OCI-LY1 (cell line): Measurements from ENCODE around the gene LAMA5.

Experiments used
- H2AFZ ChIP-seq: fragments of 200-600 bp; sonication (generic), shearing (Covaris generic); 2 replicates; pipeline ENCODE4 v1.6.0; 2014; ENCODE audit warnings: antibody characterized with exemption, mild to moderate bottlenecking, low read length
- H3F3A ChIP-seq: fragments of 200-600 bp; sonication (generic), shearing (Covaris generic); 2 replicates; pipeline ENCODE4 v1.6.0; 2014; ENCODE audit warnings: mild to moderate bottlenecking, antibody characterized with exemption, low read length, moderate library complexity; ENCODE audit not compliant: insufficient read depth
- H3K27ac ChIP-seq: fragments of 200-600 bp; sonication (generic); 2 replicates; pipeline ENCODE4 v1.5.1; 2014; ENCODE audit warnings: low read length, mixed run types, mild to moderate bottlenecking, low read depth; ENCODE audit not compliant: poor library complexity, severe bottlenecking
- H3K27me3 ChIP-seq: fragments of 200-600 bp; sonication (generic); 2 replicates; pipeline ENCODE4 v1.6.0; 2014; ENCODE audit warnings: antibody characterized with exemption, mild to moderate bottlenecking, low read length, moderate library complexity; ENCODE audit not compliant: insufficient read depth
- H3K36me3 ChIP-seq: fragments of 200-600 bp; sonication (generic); 2 replicates; pipeline ENCODE4 v1.6.1; 2014; ENCODE audit warnings: mild to moderate bottlenecking, antibody characterized with exemption, low read length, moderate library complexity, mixed read lengths; ENCODE audit not compliant: insufficient read depth
- H3K4me1 ChIP-seq: fragments of 200-600 bp; sonication (generic); 2 replicates; pipeline ENCODE4 v1.5.1; 2014; ENCODE audit warnings: mild to moderate bottlenecking, low read length, moderate library complexity; ENCODE audit not compliant: insufficient read depth, severe bottlenecking
- H3K4me2 ChIP-seq: fragments of 200-600 bp; sonication (generic), shearing (Covaris generic); 2 replicates; pipeline ENCODE4 v1.6.1; 2014; ENCODE audit warnings: low read length
- H3K4me3 ChIP-seq: fragments of 200-600 bp; sonication (generic); 2 replicates; pipeline ENCODE4 v1.5.1; 2014; ENCODE audit warnings: low read length, low read depth, mild to moderate bottlenecking, mixed read lengths; ENCODE audit not compliant: poor library complexity, severe bottlenecking
- H3K79me2 ChIP-seq: fragments of 200-600 bp; shearing (Covaris generic); 2 replicates; pipeline ENCODE4 v1.6.1; 2016; ENCODE audit warnings: mixed run types, low read length, mixed read lengths; ENCODE audit not compliant: insufficient read depth
- H3K9ac ChIP-seq: fragments of 200-600 bp; sonication (generic), shearing (Covaris generic); 2 replicates; pipeline ENCODE4 v1.6.1; 2014; ENCODE audit warnings: mild to moderate bottlenecking, low read length, mixed read lengths
- H3K9me2 ChIP-seq: fragments of 200-600 bp; sonication (generic), shearing (Covaris generic); 2 replicates; pipeline ENCODE4 v1.6.1; 2014; ENCODE audit warnings: low read depth, mild to moderate bottlenecking, low read length, mixed read lengths
- H3K9me3 ChIP-seq: fragments of 200-600 bp; shearing (Covaris generic); 2 replicates; pipeline ENCODE4 v1.6.1; 2014; ENCODE audit warnings: low read length, mixed read lengths
- H4K20me1 ChIP-seq: fragments of 200-600 bp; sonication (generic), shearing (Covaris generic); 2 replicates; pipeline ENCODE4 v1.6.0; 2016; ENCODE audit warnings: mild to moderate bottlenecking, low read length; ENCODE audit not compliant: insufficient read depth
- EZH2 ChIP-seq: fragments of 200-600 bp; sonication (generic), shearing (Covaris generic); IDR thresholded peaks from 2 replicates; pipeline ENCODE4 v1.8.0; 2017; ENCODE audit warnings: borderline replicate concordance, mixed run types, mild to moderate bottlenecking, antibody characterized with exemption, low read length, moderate library complexity, mixed read lengths
- TF ChIP-seq, protein P1 (sequence below): fragments of 200-600 bp; sonication (generic), shearing (Covaris generic); IDR thresholded peaks from 2 replicates; pipeline ENCODE4 v1.5.1; 2017; ENCODE audit warnings: mild to moderate bottlenecking, antibody characterized with exemption, low read length, moderate library complexity, mixed read lengths

The LAMA5 gene

DNA sequence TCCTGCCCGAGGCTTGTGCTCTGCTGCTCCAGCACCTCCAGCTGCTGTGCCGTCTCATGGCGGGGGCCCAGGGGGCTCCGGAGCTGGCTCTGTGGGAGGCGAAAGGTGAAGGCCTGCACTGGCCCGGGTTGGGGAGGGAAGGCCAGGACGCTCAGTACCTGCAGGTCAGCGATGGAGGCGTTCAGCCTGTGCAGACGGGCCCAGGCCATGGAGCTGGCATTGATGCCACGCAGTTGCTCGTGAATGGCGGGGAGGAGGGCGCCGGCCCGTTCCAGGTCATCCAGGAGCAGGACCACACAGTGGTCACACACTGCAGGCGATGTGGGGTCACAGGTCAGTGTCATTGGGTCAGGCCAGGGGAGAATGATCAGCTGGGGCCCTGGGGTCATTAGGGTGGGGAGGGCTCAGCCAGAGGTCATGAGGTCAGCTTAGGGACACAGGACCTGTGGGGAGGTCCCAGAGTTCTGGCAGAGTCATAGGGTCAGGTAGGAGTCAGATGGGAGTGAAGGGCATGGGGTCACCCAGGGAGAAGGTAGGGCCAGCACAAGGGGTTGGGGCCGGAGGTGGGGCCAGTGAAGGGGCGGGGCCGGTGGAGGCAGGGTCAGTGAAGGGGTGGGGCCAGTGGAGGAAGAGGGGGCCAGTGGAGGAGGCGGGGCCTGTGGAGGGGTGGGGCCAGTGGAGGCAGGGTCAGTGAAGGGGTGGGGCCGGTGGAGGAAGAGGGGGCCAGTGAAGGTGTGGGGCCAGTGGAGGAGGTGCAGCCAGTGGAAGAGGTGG lies 46.3 kb downstream of the LAMA5 start:
- Histone ChIP-seq H3K36me3 (no peaks in the 10 kb centered on the region; the same call in 1 of the 2 replicates), H3K9ac (no peak overlapping the region), H4K20me1 (no peaks in the 10 kb centered on the region), H3K9me3 (0 out of 2 replicates have a peak, but pooled peaks cover 4% of the 10 kb centered on the region), H3K9me2 (no peaks in the 10 kb centered on the region), H2AFZ (no peak overlapping the region), H3K27ac (no peak overlapping the region), H3F3A (no peaks in the 10 kb centered on the region), H3K27me3 (no peaks in the 10 kb centered on the region), H3K79me2 (no peaks in the 10 kb centered on the region), H3K4me2 (no peak overlapping the region), H3K4me3 (no peak overlapping the region), H3K4me1 (no peaks in the 10 kb centered on the region)
- TF ChIP-seq, protein P1, sequence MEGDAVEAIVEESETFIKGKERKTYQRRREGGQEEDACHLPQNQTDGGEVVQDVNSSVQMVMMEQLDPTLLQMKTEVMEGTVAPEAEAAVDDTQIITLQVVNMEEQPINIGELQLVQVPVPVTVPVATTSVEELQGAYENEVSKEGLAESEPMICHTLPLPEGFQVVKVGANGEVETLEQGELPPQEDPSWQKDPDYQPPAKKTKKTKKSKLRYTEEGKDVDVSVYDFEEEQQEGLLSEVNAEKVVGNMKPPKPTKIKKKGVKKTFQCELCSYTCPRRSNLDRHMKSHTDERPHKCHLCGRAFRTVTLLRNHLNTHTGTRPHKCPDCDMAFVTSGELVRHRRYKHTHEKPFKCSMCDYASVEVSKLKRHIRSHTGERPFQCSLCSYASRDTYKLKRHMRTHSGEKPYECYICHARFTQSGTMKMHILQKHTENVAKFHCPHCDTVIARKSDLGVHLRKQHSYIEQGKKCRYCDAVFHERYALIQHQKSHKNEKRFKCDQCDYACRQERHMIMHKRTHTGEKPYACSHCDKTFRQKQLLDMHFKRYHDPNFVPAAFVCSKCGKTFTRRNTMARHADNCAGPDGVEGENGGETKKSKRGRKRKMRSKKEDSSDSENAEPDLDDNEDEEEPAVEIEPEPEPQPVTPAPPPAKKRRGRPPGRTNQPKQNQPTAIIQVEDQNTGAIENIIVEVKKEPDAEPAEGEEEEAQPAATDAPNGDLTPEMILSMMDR, result no peak
- TF ChIP-seq EZH2, result no peak

DNA sequence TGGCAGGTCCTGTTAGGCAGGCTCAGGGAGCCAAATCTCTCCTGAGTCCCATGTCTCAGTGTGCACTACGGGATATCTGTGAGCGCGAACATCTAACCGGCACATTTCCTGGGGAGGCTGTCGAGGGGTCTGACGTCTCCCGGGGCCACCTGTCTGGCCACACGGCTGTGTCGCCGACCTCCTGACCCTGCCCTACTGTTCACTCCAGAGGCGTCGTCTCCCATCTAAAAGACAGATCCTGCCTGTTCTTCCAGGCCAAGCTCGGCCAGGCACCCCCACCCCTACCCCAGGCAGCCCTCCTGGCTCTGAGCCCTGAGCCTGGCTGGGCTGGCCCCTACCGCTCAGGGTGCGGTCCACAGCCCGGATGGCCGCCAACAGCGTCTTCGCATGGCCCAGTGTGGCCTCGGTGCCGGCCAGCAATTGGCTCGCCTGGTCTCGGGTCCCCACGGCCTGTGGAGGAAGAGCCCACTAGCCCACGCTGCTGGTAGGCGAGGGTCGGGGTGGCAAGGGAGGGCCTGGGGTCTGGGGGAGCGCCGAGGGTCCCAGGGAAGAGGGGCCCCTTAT lies 47.7 kb downstream of the LAMA5 start:
- TF ChIP-seq, protein P1, result no peak
- no peak for TF ChIP-seq EZH2
- no peaks in the 10 kb centered on the region for H3F3A ChIP-seq
- H2AFZ ChIP-seq, result no peak overlapping the region
- H3K4me1 ChIP-seq, result no peaks in the 10 kb centered on the region
- no peak overlapping the region for H3K9ac ChIP-seq
- no peaks in the 10 kb centered on the region for H4K20me1 ChIP-seq
- no peaks in the 10 kb centered on the region for H3K36me3 ChIP-seq
- H3K9me3 ChIP-seq, result no peaks in the 10 kb centered on the region
- H3K79me2 ChIP-seq, result no peaks in the 10 kb centered on the region
- no peaks in the 10 kb centered on the region for H3K9me2 ChIP-seq
- no peak overlapping the region for H3K4me2 ChIP-seq
- no peaks in the 10 kb centered on the region for H3K27me3 ChIP-seq
- no peak overlapping the region for H3K4me3 ChIP-seq
- no peak overlapping the region for H3K27ac ChIP-seq

DNA sequence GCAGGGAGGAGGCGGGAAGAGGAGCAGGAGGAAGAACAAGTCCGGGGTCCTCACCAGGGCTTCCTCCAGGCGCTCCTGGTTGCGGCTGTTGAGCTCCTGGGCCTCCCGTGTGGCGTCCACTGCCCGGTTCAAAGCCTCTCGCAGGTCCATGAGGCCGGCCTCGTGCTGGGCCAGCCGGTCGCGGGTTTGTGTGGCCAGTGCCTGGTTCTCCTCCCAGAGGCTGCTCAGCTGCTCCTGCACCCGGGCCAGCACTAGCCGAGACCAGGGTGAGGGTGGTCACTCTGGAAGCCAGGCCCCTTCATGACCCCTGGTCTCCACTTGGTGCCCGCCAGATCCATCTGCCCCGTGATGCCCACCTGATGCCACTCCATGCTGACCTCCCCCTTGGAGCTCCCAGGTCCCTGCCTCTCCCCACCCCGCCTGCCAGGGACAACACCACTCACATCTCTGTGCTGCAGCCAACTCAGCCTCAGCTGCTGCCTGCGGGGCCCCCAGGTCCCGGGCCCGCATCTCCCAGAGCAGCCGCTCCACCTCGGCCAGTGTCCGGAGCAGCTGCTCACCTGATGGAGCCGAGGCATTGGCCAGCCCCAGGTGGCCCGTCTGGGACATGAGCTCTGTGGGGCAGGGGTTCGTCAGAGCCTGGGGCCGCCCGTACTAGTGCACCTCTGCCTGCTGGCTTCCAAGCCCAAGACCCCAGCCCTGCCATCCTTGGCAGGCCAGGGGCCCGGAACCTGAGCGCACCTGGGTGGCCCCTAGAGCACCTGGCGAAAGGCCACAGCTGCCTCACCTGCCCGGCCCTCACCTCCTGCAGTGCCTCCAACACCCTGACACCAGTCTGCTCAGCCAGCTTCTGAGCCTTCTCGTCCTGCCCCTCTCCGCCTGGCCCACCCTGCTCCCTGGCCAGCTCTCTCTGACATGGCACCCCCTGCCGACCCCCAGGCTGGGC lies 48.4 kb downstream of the LAMA5 start:
- Histone ChIP-seq H3K79me2 (no peaks in the 10 kb centered on the region), H3K27ac (no peak overlapping the region), H3F3A (no peaks in the 10 kb centered on the region), H2AFZ (no peak overlapping the region), H3K4me3 (no peak overlapping the region), H3K36me3 (no peaks in the 10 kb centered on the region), H3K27me3 (no peaks in the 10 kb centered on the region), H3K4me2 (no peak overlapping the region), H4K20me1 (no peaks in the 10 kb centered on the region), H3K9ac (no peak overlapping the region), H3K4me1 (no peaks in the 10 kb centered on the region), H3K9me3 (no peaks in the 10 kb centered on the region), H3K9me2 (no peaks in the 10 kb centered on the region)
- TF ChIP-seq, protein P1, result no peak
- TF ChIP-seq EZH2, result no peak
